HG03521 (cell line): ENCODE measurements around the gene PIGC.

Experiments used
- ATAC-seq: cut with Tn5 transposase; IDR thresholded peaks from one replicate; pipeline ENCODE4 v1.9.1; 2021; ENCODE audit warnings: mild to moderate bottlenecking, moderate library complexity; ENCODE audit not compliant: unreplicated experiment

Gene PIGC

GRCh38 chr1:172431721-172432192 is 12.1 kb downstream of the PIGC start:
- ATAC-seq = no peak

GRCh38 chr1:172431204-172431603 is 12.7 kb downstream of the PIGC start:
- no peak for ATAC-seq

GRCh38 chr1:172430128-172430454 is 13.8 kb downstream of the PIGC start:
- ATAC-seq = no peak

DNA sequence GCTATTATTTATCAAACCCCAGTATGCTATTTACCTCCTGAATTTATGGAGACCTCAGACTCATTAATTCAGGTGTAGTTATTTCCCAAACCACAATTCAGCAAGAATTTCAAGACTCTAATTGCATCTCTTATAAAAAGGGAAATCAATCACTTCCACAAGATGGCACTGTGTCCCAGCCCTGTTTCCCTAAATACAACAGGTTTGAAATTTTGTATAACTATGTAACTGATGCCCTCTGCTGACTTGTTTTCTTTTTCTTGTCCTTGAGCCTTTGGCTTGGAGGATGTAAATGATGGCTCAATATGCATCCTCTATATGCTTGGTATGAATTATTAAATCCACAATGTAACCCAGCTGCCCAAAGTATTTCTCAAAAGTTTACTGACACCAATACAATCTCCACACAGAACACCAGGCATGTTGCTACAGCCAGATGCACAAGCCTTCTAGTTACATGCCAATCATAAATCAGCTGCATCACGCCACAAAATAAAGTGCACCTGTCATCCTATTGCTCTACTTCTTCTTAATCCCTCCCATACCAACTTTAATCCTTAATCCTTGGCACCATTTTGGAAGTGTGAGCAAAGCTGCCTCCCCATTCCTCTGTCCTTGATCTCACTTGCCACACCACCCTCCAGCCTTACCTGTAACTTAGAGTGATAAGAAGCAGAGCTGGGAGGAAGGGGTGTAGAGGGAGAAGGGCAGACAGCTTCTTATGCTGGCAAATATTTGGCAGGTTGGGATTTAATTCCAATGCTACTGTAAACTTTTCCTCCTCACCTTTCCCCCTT is 14.3 kb downstream of the PIGC start:
- ATAC-seq = no peak

GRCh38 chr1:172427191-172427590 is 16.7 kb downstream of the PIGC start:
- ATAC-seq = no peak

DNA sequence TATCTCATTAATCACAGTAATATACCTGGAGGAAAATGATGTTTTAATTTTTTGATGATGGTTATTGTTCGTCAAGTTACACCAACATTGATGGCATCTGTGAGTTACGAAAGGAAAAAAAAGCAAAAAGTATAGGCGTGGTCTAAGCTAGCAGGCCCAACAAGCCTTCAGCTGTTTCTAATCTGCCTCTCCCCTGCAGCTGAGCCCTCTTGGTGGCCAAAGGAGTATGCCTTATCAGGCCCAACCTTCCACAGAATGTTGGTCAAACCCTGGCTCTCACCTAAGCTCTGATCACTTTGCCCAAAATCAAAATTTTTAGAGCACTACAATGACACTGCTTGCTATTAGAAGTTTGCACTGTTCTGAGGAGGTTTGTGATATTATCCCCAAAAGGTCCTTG is 18.5 kb downstream of the PIGC start:
- ATAC-seq = no peak

DNA sequence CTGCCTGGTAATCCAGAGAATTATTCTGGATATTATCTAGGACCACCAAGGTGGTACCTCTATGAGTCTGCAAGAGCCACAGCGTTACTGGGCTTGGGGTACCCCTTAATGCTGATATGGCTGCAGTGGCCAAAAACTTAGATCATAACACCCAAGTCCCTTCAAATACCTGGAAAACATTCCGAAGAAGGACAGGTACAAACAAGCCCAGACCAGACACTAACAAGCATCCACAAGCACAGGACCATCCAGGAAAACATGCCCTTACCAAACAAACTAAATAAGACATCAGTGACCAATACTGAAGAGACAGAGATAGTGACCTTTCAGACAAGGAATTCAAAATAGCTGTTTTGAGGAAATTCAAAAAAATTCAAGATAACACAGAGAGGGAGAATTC is 20.5 kb downstream of the PIGC start:
- ATAC-seq = no peak

DNA sequence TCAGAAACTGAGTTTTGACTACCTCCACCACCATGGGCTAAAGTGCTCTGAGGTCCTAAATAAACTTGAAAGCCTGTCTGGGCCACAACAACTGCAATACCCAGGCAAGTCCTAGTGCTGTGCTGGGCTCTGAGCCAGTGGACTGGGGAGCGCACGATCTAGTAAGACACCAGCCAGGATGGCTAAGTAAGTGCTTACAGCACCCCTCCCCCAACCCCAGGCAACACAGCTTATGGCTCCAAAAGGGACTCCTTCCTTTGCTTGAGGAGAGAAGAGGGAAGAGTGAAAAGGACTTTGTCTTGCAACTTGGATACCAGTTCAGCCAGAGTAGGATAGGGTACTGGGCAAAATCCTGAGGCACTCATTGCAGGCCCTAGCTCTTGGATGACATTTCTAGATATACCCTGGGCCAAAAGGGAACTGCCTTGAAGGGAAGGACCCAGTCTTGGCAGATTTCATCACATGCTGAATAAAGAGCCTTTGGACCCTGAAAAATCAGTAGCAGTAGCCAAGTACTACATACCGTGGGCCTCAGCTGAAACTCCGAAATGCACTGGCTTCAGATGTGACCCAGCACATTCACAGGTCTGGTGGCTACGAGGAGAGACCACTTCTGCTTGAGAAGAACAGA is 21.8 kb downstream of the PIGC start:
- no peak for ATAC-seq

DNA sequence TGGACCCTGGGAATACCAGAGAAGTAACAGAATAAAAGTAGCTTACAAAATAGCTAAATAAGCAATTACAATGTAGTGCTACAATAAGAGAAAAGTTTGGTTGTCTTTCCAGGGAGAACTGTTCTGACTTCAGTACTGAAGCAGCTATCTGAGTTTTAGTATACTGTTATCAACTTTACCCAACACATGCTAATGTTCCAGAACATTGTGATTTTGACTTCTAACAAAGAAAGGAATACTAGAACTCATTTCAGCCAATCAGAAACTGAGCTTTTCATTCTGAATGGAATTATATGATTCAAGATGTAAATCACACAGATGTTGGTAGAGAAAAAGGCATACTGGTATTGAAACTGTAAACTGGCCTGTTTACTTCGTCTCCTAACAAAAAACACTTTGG is 23.5 kb downstream of the PIGC start, which contains the start of gene C1orf105:
Gene C1orf105, plus strand, starts transcription at position 301 of the 400 bp plus-strand sequence. CDS start 201 bp downstream, outside the sequence.
- ATAC-seq = no peak

DNA sequence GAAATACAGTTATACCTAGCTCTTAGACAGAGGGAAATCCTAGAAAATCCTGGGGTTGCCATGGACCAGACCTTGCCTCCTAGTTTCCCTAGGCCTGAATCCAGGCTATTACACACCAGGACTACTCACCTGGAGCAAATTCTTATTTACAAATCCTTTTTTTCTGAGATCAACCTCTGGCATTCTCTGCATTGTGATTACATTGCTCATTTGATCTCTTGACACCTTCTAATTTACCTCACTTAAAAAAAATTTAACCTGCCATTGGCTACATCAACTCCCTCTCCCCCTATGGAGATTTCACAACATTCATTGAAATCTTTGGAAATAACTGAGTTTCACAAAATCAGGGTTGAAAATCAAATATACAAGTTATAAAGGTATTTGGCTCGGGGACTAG is 26.3 kb downstream of the PIGC start:
- no peak for ATAC-seq

GRCh38 chr1:172416496-172417035 is 27.3 kb downstream of the PIGC start:
- no peak for ATAC-seq

DNA sequence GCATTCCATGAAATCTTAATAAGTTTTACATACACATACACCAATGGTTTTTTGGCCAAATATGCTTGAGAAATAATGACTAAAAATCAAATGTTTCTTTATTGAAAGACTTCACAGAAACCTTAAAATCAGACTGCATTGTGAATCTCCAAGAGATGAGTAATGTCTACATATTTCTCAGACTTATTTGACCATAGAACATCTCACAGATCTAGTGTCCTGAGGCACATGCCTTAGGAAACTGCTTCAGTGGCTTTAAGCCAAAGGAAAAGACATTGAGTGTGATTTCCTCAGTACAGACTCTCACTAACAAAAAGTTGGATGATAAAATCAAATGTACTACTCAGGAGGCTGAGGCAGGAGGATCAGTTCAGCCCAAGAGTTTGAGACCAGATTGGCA is 29.5 kb downstream of the PIGC start:
- no peak for ATAC-seq

DNA sequence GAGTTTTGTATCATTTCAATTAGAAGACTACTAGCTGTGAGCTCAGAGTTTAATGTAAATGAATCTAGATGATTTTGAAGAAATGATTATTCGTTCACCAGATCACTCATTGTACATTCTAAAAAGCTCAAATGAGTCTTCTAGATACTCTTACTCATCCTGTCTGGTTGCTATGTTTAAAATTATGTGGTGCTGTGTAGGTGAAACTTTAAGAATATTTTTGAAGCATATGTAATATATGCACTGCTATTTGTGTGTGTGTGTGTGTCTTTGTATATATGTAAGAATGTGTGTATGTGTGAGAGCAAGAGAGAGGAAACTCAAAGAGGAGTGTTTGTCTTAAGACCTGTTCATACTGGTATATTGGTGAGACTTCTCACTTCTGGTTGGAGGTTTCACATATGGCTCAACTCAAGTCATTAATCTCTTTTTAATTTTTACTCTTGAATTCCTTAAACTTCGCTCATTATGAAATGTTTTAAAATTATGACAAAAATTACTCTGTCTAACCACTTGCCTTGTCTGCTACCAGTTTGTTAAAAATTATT is 32.0 kb downstream of the PIGC start:
- ATAC-seq = no peak

DNA sequence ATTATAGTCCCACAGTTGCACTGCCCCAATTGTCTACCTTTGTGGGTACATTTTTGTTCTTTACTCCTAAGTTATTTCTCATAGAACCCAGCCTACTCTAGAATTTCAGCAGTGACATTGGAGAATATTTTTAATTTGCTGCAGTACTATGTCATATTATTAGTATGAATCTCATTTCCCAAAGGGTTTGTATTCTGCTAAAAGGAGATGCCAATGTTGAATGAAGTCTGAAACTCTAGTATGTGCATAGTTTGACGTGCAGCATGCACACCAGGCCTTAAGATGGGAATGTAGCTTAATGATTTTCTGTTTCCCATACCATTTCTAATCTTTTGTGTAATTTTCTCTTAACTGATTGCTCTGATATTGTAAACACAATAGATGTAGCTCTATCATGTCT is 33.8 kb downstream of the PIGC start:
- no peak for ATAC-seq

GRCh38 chr1:172408958-172409357 is 34.9 kb downstream of the PIGC start:
- ATAC-seq = no peak

- no peak for ATAC-seq
Observed at GRCh38 chr1:172406968-172407367, 36.9 kb downstream of the PIGC start.

DNA sequence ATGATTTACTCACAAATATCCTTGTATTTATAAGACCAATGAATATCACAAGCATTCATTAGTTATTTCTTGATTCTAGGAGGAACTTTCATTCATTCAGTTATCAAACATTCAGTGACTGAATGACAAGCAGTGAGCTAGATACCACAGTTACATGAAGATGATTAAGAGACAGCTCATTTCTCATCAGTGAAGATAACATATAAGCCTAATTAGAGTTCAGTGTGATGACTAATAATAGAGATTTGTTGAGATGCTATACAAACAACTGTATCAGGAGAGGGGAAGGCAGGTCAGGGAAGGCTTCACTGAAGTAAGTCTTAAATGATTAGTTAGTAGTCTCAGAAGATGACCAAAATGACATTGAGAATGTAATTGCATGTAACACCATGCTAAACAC is 38.0 kb downstream of the PIGC start:
- no peak for ATAC-seq

GRCh38 chr1:172404121-172404520 is 39.7 kb downstream of the PIGC start:
- no peak for ATAC-seq

- no peak for ATAC-seq
Observed at GRCh38 chr1:172402878-172403569, 40.8 kb downstream of the PIGC start.

DNA sequence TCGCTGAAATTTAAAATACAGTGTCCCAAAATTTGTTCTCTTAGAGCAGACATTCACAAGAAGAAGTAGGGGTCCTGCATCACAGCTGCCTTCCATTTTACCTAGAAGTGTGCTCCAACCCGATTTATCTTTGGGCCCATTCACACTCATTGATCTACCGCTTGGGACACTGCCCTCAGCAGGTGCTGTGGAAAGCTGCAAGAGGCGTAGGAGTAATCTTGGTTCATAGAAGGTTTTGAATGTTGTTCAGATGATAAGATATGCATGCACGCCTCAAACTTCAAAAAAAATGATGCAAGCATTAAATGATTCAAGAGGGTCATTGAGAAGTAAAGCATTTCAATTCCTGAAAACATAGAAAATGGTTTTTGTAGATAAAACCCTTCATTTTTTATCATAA is 42.0 kb downstream of the PIGC start:
- ATAC-seq = no peak

DNA sequence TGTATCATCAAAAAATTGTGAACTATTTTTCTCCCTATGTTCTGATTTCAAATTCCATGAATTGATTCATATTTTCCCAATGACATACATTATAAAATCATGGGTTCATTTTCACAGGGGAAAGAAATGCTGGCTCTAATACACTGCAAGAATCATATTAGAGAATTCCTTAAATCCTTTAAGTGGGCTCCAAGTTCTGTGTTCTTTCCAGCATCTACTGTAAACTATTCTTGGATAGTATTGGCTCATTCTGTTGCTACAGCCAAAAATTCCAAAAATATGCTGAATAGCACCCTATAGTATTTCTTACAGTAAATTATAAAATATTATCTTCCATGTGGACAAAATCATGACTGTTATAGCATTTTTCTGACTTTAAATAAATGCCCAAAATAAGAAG is 42.4 kb downstream of the PIGC start:
- no peak for ATAC-seq
